Gastroesophageal sphincter (tissue), 4 donors: ENCODE results near the gene WFIKKN2. TPM values are rescaled to one million over a fixed set of nuclear protein-coding genes. Genes with fewer than 3 reads are reported as not detected.

ENCODE experiments used
- ATAC-seq: fragments of 150-250 bp; one replicate; pipeline ENCODE4 v1.9.1; 2016; ENCODE audit warnings: mild to moderate bottlenecking, moderate library complexity
- H3K27ac ChIP-seq, 4 donors: fragments of 200-600 bp; sonication (generic) in 3 of 4; 1 replicate in 3 of 4; 2 replicates in 1 of 4; pipeline ENCODE4 v1.5.1; 2016 to 2019
- H3K27me3 ChIP-seq: fragments of 200-600 bp; sonication (generic); one replicate; pipeline ENCODE4 v1.5.1; 2019
- H3K36me3 ChIP-seq, 2 donors: fragments of 200-600 bp; sonication (generic); one replicate each; pipeline ENCODE4 v1.5.1; 2019; ENCODE audit warnings: control low read depth in 1 of 2
- H3K4me1 ChIP-seq, 3 donors: fragments of 200-600 bp; sonication (generic); 1 replicate in 2 of 3; 2 replicates in 1 of 3; pipeline ENCODE4 v1.5.1; 2016 to 2019; ENCODE audit warnings: control low read depth in 2 of 3
- H3K4me3 ChIP-seq, 2 donors: fragments of 200-600 bp; sonication (generic); one replicate each; pipeline ENCODE4 v1.5.1; 2019; ENCODE audit warnings: mild to moderate bottlenecking in 1 of 2, moderate library complexity in 1 of 2
- H3K9me3 ChIP-seq, 3 donors: fragments of 200-600 bp; sonication (generic); one replicate each; pipeline ENCODE4 v1.5.1; 2017 to 2019; ENCODE audit warnings: control low read depth in 2 of 3
- EP300 ChIP-seq: sonication (generic); formaldehyde crosslinking; IDR thresholded peaks from one replicate; pipeline ENCODE4 v1.6.1; 2017; ENCODE audit warnings: antibody characterized with exemption, mild to moderate bottlenecking
- POLR2A ChIP-seq, 2 donors: fragments of 450-650 bp; IDR thresholded peaks; one replicate each; pipeline ENCODE4 v1.6.1; 2017; ENCODE audit warnings: antibody characterized with exemption in 2 of 2, mild to moderate bottlenecking in 2 of 2, moderate library complexity in 1 of 2
- POLR2AphosphoS5 ChIP-seq: sonication (generic); formaldehyde crosslinking; IDR thresholded peaks from one replicate; pipeline ENCODE4 v1.6.1; 2017; ENCODE audit warnings: antibody characterized with exemption
- WGBS, 2 donors: methylation state at CpG; one replicate each; pipeline ENCODE4 v1.1.5; 2018; ENCODE audit warnings: low coverage in 1 of 2; 5-methylcytosine and 5-hydroxymethylcytosine counted together
- total RNA-seq, 4 donors: library from RNA; depleted of rRNA; stranded (reverse); fragments of >200 nt; gene quantifications; one replicate each; pipeline ENCODE4 v1.1.0, GENCODE V29; 2016
- TF ChIP-seq, protein P1 (sequence below), 4 experiments: fragments of 200-600 bp in 2 of 4; fragments of 450-650 bp in 2 of 4; sonication (generic) in 1 of 4; IDR thresholded peaks; one replicate each; pipeline ENCODE4 v1.5.1; 2017 to 2019; ENCODE audit warnings: antibody characterized with exemption in 4 of 4, mild to moderate bottlenecking in 2 of 4, moderate library complexity in 2 of 4

WFIKKN2 gene, protein sequence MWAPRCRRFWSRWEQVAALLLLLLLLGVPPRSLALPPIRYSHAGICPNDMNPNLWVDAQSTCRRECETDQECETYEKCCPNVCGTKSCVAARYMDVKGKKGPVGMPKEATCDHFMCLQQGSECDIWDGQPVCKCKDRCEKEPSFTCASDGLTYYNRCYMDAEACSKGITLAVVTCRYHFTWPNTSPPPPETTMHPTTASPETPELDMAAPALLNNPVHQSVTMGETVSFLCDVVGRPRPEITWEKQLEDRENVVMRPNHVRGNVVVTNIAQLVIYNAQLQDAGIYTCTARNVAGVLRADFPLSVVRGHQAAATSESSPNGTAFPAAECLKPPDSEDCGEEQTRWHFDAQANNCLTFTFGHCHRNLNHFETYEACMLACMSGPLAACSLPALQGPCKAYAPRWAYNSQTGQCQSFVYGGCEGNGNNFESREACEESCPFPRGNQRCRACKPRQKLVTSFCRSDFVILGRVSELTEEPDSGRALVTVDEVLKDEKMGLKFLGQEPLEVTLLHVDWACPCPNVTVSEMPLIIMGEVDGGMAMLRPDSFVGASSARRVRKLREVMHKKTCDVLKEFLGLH
- total RNA-seq = under 1 TPM; 0.16 to 0.69 (median 0.36) TPM

DNA sequence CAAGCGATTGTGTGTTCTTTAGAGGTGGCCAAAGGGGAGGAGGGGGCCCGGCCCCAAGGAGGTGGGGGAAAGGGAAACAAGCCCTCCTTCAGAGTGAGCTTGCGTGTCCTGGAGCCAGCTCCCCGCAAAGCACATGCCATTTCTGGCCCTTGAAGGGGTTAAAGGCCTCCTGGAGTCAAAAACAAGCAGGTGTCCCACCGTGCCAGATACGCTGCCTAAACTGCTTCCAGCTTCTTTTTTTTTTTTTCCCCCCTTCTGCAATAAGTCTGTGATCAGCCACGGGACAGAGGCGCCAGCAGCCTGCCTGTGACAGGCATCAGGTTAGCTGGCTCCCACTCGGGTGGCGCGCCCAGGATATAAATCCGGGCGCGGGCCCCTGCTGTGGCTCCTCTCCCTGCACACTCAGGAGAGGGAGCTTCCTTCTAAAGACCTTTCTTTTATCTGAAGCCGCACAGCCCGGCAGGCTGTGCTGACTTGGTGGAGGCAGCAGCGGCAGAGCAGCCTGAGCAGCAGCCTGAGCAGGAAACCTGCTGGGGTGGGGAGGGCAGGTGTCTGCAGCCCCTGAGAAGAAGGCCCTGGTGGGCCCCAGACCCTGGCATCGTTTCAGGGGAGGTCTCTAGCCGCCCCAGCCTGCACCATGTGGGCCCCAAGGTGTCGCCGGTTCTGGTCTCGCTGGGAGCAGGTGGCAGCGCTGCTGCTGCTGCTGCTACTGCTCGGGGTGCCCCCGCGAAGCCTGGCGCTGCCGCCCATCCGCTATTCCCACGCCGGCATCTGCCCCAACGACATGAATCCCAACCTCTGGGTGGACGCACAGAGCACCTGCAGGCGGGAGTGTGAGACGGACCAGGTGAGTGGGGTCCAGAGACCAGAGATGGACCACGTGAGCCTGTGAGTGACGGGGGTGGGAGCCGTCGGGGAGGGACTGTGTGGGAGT, at the start of gene WFIKKN2:
TSS of gene WFIKKN2 (plus strand) at position 286 of the 934 bp plus-strand sequence. CDS start at position 638, 352 bp downstream.
- no peak for TF ChIP-seq EP300
- TF ChIP-seq POLR2AphosphoS5 = no peak
- TF ChIP-seq, protein P1, sequence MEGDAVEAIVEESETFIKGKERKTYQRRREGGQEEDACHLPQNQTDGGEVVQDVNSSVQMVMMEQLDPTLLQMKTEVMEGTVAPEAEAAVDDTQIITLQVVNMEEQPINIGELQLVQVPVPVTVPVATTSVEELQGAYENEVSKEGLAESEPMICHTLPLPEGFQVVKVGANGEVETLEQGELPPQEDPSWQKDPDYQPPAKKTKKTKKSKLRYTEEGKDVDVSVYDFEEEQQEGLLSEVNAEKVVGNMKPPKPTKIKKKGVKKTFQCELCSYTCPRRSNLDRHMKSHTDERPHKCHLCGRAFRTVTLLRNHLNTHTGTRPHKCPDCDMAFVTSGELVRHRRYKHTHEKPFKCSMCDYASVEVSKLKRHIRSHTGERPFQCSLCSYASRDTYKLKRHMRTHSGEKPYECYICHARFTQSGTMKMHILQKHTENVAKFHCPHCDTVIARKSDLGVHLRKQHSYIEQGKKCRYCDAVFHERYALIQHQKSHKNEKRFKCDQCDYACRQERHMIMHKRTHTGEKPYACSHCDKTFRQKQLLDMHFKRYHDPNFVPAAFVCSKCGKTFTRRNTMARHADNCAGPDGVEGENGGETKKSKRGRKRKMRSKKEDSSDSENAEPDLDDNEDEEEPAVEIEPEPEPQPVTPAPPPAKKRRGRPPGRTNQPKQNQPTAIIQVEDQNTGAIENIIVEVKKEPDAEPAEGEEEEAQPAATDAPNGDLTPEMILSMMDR (IDR thresholded peaks at IDR 0.05) = no peak
- TF ChIP-seq POLR2A (IDR thresholded peaks at IDR 0.05) = no peak
- Histone ChIP-seq H3K36me3 (no peaks in the 10 kb centered on the region), H3K4me1 (peaks cover 0 to 22% (median 5%) of the 10 kb centered on the region in 3 donors), H3K27me3 (no peaks in the 10 kb centered on the region), H3K27ac (peak within 1 kb of the TSS in 1 of 4 donors; percentile 31), H3K9me3 (no peaks in the 10 kb centered on the region), H3K4me3 (peak within 1 kb of the TSS in 1 of 2 donors; percentile 39)
- ATAC-seq = no peak
- WGBS, 2 donors = 71 to 90% methylated on average over 2 to 3 of the region's 39 CpGs

DNA sequence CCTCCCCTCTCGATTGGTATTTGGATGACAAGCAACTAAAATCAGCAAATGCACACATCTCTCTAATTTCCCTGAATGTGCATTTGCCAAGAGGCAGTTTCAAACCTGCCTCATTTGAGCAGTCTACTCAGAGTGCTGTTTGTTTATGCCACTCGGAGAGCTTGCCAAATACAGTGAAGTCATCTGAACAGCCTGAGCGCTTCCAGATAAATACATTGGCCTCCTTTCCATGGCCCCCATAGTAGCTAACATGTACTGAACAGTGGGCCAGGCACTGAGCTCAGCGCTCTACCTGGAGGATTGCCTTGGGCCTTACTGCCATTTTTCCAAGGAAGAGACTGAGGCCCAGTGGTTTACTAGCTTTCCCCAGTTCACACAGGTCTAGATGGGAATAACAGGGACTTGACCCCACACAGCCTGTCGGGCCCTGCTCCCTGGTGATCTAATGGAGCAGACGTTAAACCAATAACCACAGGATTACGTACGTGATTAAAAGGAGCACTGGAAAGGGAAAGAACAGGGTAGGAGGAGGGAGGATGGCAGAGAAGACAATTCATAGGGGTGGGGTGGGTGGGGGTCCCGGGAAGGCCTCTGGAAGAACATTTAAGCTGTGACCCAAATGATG, 49.3 kb upstream of the WFIKKN2 start:
- H3K4me1 ChIP-seq = peaks cover 0 to 26% (median 9%) of the 10 kb centered on the region in 3 donors
- TF ChIP-seq POLR2AphosphoS5 = peak; percentile 28
- TF ChIP-seq, protein P1 (IDR thresholded peaks at IDR 0.05) = no peak
- no peak overlapping the region for H3K4me3 ChIP-seq
- no peaks in the 10 kb centered on the region for H3K27me3 ChIP-seq
- no peaks in the 10 kb centered on the region for H3K36me3 ChIP-seq
- WGBS, 2 donors = 21 to 30% methylated on average over 2 to 7 of the region's 9 CpGs
- peak overlapping the region in 3 of 4 donors; percentile 53 to 58 (median 54) for H3K27ac ChIP-seq
- peak; percentile 55 for ATAC-seq
- no peaks in the 10 kb centered on the region for H3K9me3 ChIP-seq

DNA sequence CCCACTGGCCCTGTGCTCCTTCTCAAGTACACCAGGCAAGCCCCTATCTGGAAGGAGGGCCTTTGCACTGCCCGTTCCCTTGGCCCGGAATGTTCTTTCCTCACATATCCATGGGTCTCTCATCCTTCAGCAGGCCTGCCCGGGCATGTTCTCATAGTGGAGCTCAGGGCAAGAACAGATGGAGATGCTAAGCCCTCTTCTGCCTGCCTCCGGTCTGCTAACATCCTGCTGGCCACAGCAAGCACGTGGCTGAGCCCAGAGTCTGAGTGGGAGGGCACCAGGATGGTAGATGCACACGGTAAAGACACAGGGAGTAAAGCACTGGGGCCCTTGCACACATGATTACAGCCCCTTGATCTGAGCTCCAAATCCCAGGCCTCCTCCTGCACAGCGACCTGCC, 48.3 kb upstream of the WFIKKN2 start:
- TF ChIP-seq POLR2AphosphoS5 = no peak
- TF ChIP-seq, protein P1 (IDR thresholded peaks at IDR 0.05) = no peak
- TF ChIP-seq EP300 = no peak
- TF ChIP-seq POLR2A (IDR thresholded peaks at IDR 0.05) = no peak
- Histone ChIP-seq H3K9me3 (no peaks in the 10 kb centered on the region), H3K27me3 (no peaks in the 10 kb centered on the region), H3K4me1 (peaks cover 0 to 26% (median 9%) of the 10 kb centered on the region in 3 donors), H3K27ac (no peak overlapping the region), H3K36me3 (no peaks in the 10 kb centered on the region), H3K4me3 (no peak overlapping the region)
- ATAC-seq = no peak
- 71 to 92% methylated on average over 1 to 2 of the region's 7 CpGs for WGBS, 2 donors

DNA sequence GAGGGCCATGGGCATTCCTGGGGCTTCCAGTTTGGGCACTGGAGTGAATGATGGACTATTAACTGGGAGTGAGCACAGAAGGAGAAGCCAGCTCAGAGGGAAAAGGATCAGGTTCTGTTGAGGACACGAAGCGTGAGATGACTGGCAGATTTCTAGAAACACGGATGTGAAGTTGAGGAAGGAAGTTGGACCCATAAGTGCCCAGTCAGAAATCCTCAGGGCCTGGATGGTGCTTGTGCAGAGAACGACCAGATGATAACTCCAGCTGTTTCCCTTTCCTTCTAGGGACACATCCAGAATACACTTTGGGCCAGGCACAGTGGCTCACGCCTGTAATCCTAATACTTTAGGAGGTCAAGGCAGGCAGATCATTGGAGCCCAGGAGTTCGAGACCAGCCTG, 44.8 kb upstream of the WFIKKN2 start:
- no peak for ATAC-seq
- Histone ChIP-seq H3K27me3 (no peaks in the 10 kb centered on the region), H3K4me1 (peaks cover 0 to 17% (median 7%) of the 10 kb centered on the region in 3 donors), H3K36me3 (no peaks in the 10 kb centered on the region), H3K4me3 (no peak overlapping the region), H3K27ac (no peak overlapping the region), H3K9me3 (no peaks in the 10 kb centered on the region)
- WGBS, 2 donors = 57% methylated on average over 6 of the region's 6 CpGs; no CpG with 5 or more reads in 1 of the 2 donors
- no peak for TF ChIP-seq POLR2AphosphoS5
- TF ChIP-seq, protein P1 (IDR thresholded peaks at IDR 0.05) = no peak
- TF ChIP-seq POLR2A (IDR thresholded peaks at IDR 0.05) = no peak
- no peak for TF ChIP-seq EP300
